GM12878 (cell line): ENCODE measurements around the gene RTP5. TPM values are rescaled to one million over a fixed set of nuclear protein-coding genes. Genes with fewer than 3 reads are reported as not detected.

Source experiments
- ATAC-seq: fragments of 200-7000 bp; cut with Tn5 transposase; 3 replicates; pipeline ENCODE4 v1.9.1; 2020; ENCODE audit warnings: mild to moderate bottlenecking, moderate library complexity
- BruUV-seq: library from RNA; stranded (reverse); fragments of 400-500 nt; replicated peaks from 2 replicates; lab custom pipeline; 2021; lab: Mats Ljungman, UMichigan
- CTCF ChIA-PET: fragments of 300-600 bp; sonication (Branson Sonifier 250); formaldehyde crosslinking; extraction: SDS; loops from one replicate; lab custom pipeline; 2021; ENCODE audit warnings: inconsistent platforms; lab: Yijun Ruan, JAX
- POLR2A ChIA-PET: fragments of 350-600 bp; formaldehyde crosslinking; extraction: SDS; loops from one replicate; lab custom pipeline; 2021; ENCODE audit warnings: inconsistent platforms; lab: Charles Lee
- RAD21 ChIA-PET: fragments of 300-600 bp; sonication (Branson Sonifier 250); formaldehyde crosslinking; loops from one replicate; lab custom pipeline; 2023; ENCODE audit warnings: antibody characterized with exemption; ENCODE audit not compliant: unreplicated experiment; lab: Charles Lee
- SMC1A ChIA-PET: fragments of 300-600 bp; sonication (Branson Sonifier 250); formaldehyde crosslinking; loops from one replicate; lab custom pipeline; 2023; ENCODE audit not compliant: unreplicated experiment, uncharacterized antibody; lab: Charles Lee
- DNase-seq: peaks from one replicate; pipeline ENCODE4 v3.0.0-alpha.2; 2011; ENCODE audit warnings: low read depth, low spot score
- FAIRE-seq: peaks from 3 replicates; lab custom pipeline; 2011; peaks lifted over from hg19 to GRCh38; lab: Jason Lieb, UNC
- H2AFZ ChIP-seq: 2 replicates; pipeline ENCODE4 v1.6.0; 2011; ENCODE audit warnings: low read depth, low read length, control low read depth; ENCODE audit not compliant: control insufficient read depth
- H3K27ac ChIP-seq: 2 replicates; pipeline ENCODE4 v1.5.1; 2011; ENCODE audit warnings: control low read depth; ENCODE audit not compliant: control insufficient read depth, insufficient read depth
- H3K27me3 ChIP-seq, 2 experiments: replicated peaks in 1 of 2; 2 replicates each; pipeline versions ENCODE4 v1.6.0 to v1.6.1; 2011; ENCODE audit warnings: low read length in 1 of 2; ENCODE audit not compliant: control insufficient read depth in 2 of 2, insufficient read depth in 2 of 2
- H3K36me3 ChIP-seq, 2 experiments: 2 replicates each; pipeline ENCODE4 v1.5.1; 2011; ENCODE audit warnings: low read length in 1 of 2; ENCODE audit not compliant: control insufficient read depth in 2 of 2, insufficient read depth in 2 of 2
- H3K4me1 ChIP-seq: 2 replicates; pipeline ENCODE4 v1.6.1; 2011; ENCODE audit warnings: mild to moderate bottlenecking, low read length, moderate library complexity, mixed read lengths; ENCODE audit not compliant: control insufficient read depth, insufficient read depth
- H3K4me2 ChIP-seq: 2 replicates; pipeline ENCODE4 v1.6.0; 2011; ENCODE audit warnings: control low read depth; ENCODE audit not compliant: control insufficient read depth, insufficient read depth
- H3K4me3 ChIP-seq: fragments of 200-600 bp; sonication (generic); 2 replicates; pipeline ENCODE4 v1.5.1; 2016
- H3K79me2 ChIP-seq: 2 replicates; pipeline ENCODE4 v1.6.0; 2011; ENCODE audit warnings: low read length; ENCODE audit not compliant: control insufficient read depth, insufficient read depth
- H3K9ac ChIP-seq: 2 replicates; pipeline ENCODE4 v1.8.0; 2011; ENCODE audit warnings: low read length, control low read depth, mixed read lengths; ENCODE audit not compliant: control insufficient read depth, insufficient read depth
- H3K9me3 ChIP-seq: replicated peaks from 3 replicates; pipeline ENCODE4 v1.5.1; 2011; ENCODE audit warnings: mild to moderate bottlenecking, low read length; ENCODE audit not compliant: control insufficient read depth, insufficient read depth
- H4K20me1 ChIP-seq: 2 replicates; pipeline ENCODE4 v1.6.0; 2011; ENCODE audit not compliant: control insufficient read depth, insufficient read depth
- CREB1 ChIP-seq: IDR thresholded peaks from 2 replicates; pipeline ENCODE4 v1.6.1; 2012; ENCODE audit warnings: low read depth, mild to moderate bottlenecking, inconsistent platforms
- NBN ChIP-seq: fragments of 450-650 bp; IDR thresholded peaks from 2 replicates; pipeline ENCODE4 v1.6.1; 2016
- NFYA ChIP-seq: IDR thresholded peaks from 2 replicates; pipeline ENCODE4 v1.6.1; 2011; ENCODE audit warnings: low read depth, mild to moderate bottlenecking, low read length, improper control_type of control experiment, borderline replicate concordance
- NFYB ChIP-seq: IDR thresholded peaks from 2 replicates; pipeline ENCODE4 v1.6.1; 2011; ENCODE audit warnings: low read depth, mild to moderate bottlenecking, low read length, improper control_type of control experiment, moderate library complexity; ENCODE audit not compliant: insufficient read depth
- NR2F1 ChIP-seq: fragments of 450-650 bp; conservative IDR thresholded peaks from 2 replicates; pipeline ENCODE4 v1.6.1; 2017; ENCODE audit warnings: mild to moderate bottlenecking
- PAX5 ChIP-seq: IDR thresholded peaks from 2 replicates; pipeline ENCODE4 v1.6.1; 2011; ENCODE audit warnings: low read depth, low read length, borderline replicate concordance
- RELA ChIP-seq: fragments of 450-650 bp; IDR thresholded peaks from 2 replicates; pipeline ENCODE4 v1.8.0; 2014; ENCODE audit warnings: borderline replicate concordance; ENCODE audit not compliant: partially characterized antibody
- SMAD5 ChIP-seq: IDR thresholded peaks from 2 replicates; pipeline ENCODE4 v1.6.1; 2016; ENCODE audit warnings: antibody characterized with exemption, low read depth
- SMARCA5 ChIP-seq: fragments of 450-650 bp; IDR thresholded peaks from 2 replicates; pipeline ENCODE4 v1.6.1; 2017; ENCODE audit warnings: mild to moderate bottlenecking
- SRF ChIP-seq, 2 experiments: IDR thresholded peaks; 2 replicates each; pipeline ENCODE4 v1.6.1; 2011; ENCODE audit warnings: low read depth in 2 of 2, low read length in 2 of 2, mild to moderate bottlenecking in 1 of 2, moderate library complexity in 1 of 2
- TAF1 ChIP-seq: IDR thresholded peaks from 2 replicates; pipeline ENCODE4 v1.6.1; 2011; ENCODE audit warnings: mild to moderate bottlenecking, low read depth, low read length, borderline replicate concordance
- WGBS: methylation state at CpG from one replicate; pipeline ENCODE4 v1.1.6; 2016; ENCODE audit warnings: low lambda C conversion rate; ENCODE audit not compliant: insufficient replicate concordance, insufficient coverage; ENCODE audit errors: missing lambda C conversion rate; 5-methylcytosine and 5-hydroxymethylcytosine counted together
- in situ Hi-C: fragments of 300-500 bp; cut with MboI; formaldehyde crosslinking; loops from 9 replicates; pipeline ENCODE4 v1.14.3; 2018; ENCODE audit warnings: mixed read lengths
- intact Hi-C: fragments of 100-400 bp; cut with micrococcal nuclease; formaldehyde crosslinking; loops from one replicate; pipeline ENCODE4 v1.14.2; 2022; ENCODE audit not compliant: unreplicated experiment
- polyA plus RNA-seq, 11 experiments: library from polyadenylated mRNA; depleted of rRNA in 4 of 11; unstranded in 6 of 11; stranded (reverse) in 5 of 11; fragments of >200 nt; fragmentation: Nextera tagmentation in 4 of 11; fragmentation: Illumina TruSeq in 1 of 11; extraction: Ambion mirVana in 4 of 11; extraction: Trizol in 1 of 11; gene quantifications; 1 replicate in 1 of 11; 2 replicates in 10 of 11; pipeline versions ENCODE4 v1.2.1 to v1.2.3, GENCODE V29; 2011 to 2016; ENCODE audit warnings: inconsistent platforms in 2 of 11, missing spikeins in 2 of 11, low read depth in 1 of 11
- total RNA-seq, 4 experiments: library from RNA; depleted of rRNA in 3 of 4; stranded (reverse); fragments of >200 nt in 3 of 4; fragmentation: Illumina TruSeq in 1 of 4; extraction: Trizol in 1 of 4; gene quantifications; 2 replicates each; pipeline versions ENCODE4 v1.2.1 to v1.2.3, GENCODE V29; 2013 to 2021
- TF ChIP-seq, protein P1 (sequence below): fragments of 150-350 bp; IDR thresholded peaks from 2 replicates; pipeline ENCODE4 v1.6.1; 2016; ENCODE audit warnings: low read depth, low read length
- TF ChIP-seq, protein P2 (sequence below): IDR thresholded peaks from 2 replicates; pipeline ENCODE4 v1.6.1; 2011; ENCODE audit warnings: low read depth, mild to moderate bottlenecking, low read length, moderate library complexity, borderline replicate concordance; ENCODE audit errors: extremely low read depth
- TF ChIP-seq, protein P3 (sequence below): IDR thresholded peaks from 2 replicates; pipeline ENCODE4 v1.6.1; 2012; ENCODE audit warnings: improper control_type of control experiment, low read depth, low read length; ENCODE audit not compliant: insufficient replicate concordance

The RTP5 gene
- total and polyA plus RNA-seq, 10 of the 15 experiments (the other 5 are each of a cell fraction or from before 2014, with no cell fraction given) = 0.05 TPM; not detected in 9

DNA sequence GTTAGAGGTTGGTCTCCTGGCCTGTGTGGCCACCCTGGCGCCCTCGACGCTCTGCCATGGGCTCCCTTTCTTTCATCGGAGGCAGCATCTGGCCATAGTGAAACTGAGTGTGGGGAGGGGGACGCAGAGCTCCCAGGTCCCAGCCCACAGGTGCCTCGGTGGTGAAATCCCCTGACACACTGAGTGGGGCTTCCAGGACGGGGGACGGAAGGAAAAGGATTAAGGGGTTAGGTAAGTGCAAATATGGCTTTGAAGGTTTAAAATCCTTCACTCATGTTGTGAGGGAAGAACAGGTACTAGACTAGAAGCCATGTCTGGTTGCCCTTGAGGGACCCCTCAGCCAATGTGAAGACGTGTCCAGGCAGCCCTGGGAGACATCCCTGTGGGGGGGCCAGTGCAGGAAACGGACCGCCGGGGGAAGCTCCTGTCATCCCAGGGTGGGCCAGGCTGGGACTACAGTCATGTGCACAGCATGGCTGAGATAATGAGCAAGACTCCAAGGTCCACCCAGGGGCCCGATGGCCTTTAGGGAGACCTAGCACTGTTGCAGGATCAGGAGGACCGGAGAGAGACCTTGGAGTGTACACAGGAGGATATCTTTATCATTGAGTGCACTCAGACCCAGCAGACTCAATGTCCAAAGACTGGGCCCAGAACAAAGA lies 36.3 kb downstream of the RTP5 start:
- Histone ChIP-seq H3K4me1 (no peaks in the 10 kb centered on the region), H4K20me1 (no peaks in the 10 kb centered on the region), H2AFZ (no peak overlapping the region), H3K36me3 (no peaks in the 10 kb centered on the region; a peak in 1 of 4 replicates), H3K27me3 (no peaks in the 10 kb centered on the region), H3K79me2 (no peaks in the 10 kb centered on the region), H3K4me2 (no peak overlapping the region), H3K9me3 (no peaks in the 10 kb centered on the region; the same call in 2 of the 3 replicates), H3K4me3 (no peak overlapping the region), H3K9ac (no peak overlapping the region), H3K27ac (no peak overlapping the region)
- ChIA-PET RAD21 (no interaction called here), POLR2A (no interaction called here), SMC1A (no interaction called here), CTCF (no interaction called here)
- FAIRE-seq (no peak), DNase-seq (no peak), ATAC-seq (no peak)
- no TSS peak for BruUV-seq
- in situ Hi-C loops = no loop called here
- WGBS = 94% methylated on average over 14 of the region's 14 CpGs
- intact Hi-C loops = no loop called here
- TF ChIP-seq SMAD5 (no peak), TAF1 (no peak), PAX5 (no peak), NR2F1 (no peak), RELA (no peak), CREB1 (no peak), NFYB (no peak), NBN (no peak), SMARCA5 (no peak), NFYA (no peak), SRF (IDR thresholded peaks at IDR 0.05; ENCODE audit: low read depth in 2 of 2, low read length in 2 of 2) (no peak)
- TF ChIP-seq, protein P1, sequence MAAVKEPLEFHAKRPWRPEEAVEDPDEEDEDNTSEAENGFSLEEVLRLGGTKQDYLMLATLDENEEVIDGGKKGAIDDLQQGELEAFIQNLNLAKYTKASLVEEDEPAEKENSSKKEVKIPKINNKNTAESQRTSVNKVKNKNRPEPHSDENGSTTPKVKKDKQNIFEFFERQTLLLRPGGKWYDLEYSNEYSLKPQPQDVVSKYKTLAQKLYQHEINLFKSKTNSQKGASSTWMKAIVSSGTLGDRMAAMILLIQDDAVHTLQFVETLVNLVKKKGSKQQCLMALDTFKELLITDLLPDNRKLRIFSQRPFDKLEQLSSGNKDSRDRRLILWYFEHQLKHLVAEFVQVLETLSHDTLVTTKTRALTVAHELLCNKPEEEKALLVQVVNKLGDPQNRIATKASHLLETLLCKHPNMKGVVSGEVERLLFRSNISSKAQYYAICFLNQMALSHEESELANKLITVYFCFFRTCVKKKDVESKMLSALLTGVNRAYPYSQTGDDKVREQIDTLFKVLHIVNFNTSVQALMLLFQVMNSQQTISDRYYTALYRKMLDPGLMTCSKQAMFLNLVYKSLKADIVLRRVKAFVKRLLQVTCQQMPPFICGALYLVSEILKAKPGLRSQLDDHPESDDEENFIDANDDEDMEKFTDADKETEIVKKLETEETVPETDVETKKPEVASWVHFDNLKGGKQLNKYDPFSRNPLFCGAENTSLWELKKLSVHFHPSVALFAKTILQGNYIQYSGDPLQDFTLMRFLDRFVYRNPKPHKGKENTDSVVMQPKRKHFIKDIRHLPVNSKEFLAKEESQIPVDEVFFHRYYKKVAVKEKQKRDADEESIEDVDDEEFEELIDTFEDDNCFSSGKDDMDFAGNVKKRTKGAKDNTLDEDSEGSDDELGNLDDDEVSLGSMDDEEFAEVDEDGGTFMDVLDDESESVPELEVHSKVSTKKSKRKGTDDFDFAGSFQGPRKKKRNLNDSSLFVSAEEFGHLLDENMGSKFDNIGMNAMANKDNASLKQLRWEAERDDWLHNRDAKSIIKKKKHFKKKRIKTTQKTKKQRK = no peak
- TF ChIP-seq, protein P2, sequence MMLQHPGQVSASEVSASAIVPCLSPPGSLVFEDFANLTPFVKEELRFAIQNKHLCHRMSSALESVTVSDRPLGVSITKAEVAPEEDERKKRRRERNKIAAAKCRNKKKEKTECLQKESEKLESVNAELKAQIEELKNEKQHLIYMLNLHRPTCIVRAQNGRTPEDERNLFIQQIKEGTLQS = no peak
- TF ChIP-seq, protein P3, sequence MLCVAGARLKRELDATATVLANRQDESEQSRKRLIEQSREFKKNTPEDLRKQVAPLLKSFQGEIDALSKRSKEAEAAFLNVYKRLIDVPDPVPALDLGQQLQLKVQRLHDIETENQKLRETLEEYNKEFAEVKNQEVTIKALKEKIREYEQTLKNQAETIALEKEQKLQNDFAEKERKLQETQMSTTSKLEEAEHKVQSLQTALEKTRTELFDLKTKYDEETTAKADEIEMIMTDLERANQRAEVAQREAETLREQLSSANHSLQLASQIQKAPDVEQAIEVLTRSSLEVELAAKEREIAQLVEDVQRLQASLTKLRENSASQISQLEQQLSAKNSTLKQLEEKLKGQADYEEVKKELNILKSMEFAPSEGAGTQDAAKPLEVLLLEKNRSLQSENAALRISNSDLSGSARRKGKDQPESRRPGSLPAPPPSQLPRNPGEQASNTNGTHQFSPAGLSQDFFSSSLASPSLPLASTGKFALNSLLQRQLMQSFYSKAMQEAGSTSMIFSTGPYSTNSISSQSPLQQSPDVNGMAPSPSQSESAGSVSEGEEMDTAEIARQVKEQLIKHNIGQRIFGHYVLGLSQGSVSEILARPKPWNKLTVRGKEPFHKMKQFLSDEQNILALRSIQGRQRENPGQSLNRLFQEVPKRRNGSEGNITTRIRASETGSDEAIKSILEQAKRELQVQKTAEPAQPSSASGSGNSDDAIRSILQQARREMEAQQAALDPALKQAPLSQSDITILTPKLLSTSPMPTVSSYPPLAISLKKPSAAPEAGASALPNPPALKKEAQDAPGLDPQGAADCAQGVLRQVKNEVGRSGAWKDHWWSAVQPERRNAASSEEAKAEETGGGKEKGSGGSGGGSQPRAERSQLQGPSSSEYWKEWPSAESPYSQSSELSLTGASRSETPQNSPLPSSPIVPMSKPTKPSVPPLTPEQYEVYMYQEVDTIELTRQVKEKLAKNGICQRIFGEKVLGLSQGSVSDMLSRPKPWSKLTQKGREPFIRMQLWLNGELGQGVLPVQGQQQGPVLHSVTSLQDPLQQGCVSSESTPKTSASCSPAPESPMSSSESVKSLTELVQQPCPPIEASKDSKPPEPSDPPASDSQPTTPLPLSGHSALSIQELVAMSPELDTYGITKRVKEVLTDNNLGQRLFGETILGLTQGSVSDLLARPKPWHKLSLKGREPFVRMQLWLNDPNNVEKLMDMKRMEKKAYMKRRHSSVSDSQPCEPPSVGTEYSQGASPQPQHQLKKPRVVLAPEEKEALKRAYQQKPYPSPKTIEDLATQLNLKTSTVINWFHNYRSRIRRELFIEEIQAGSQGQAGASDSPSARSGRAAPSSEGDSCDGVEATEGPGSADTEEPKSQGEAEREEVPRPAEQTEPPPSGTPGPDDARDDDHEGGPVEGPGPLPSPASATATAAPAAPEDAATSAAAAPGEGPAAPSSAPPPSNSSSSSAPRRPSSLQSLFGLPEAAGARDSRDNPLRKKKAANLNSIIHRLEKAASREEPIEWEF = no peak
